Ovary (tissue), 9 donors: ENCODE results near the gene BGN. TPM values are rescaled to one million over a fixed set of nuclear protein-coding genes. Genes with fewer than 3 reads are reported as not detected.

ENCODE experiments used
- DNase-seq, 5 donors: peaks; one replicate each; pipeline ENCODE4 v3.0.0-alpha.2; 2019 to 2020
- H3K27ac ChIP-seq, 2 donors: fragments of 200-600 bp; one replicate each; pipeline versions ENCODE4 v1.5.1 to v1.8.0; 2019 to 2022
- H3K27me3 ChIP-seq: fragments of 200-600 bp; one replicate; pipeline ENCODE4 v1.8.0; 2022
- H3K36me3 ChIP-seq: fragments of 200-600 bp; sonication (generic); one replicate; pipeline ENCODE4 v1.5.1; 2019
- H3K4me1 ChIP-seq: one replicate; pipeline ENCODE4 v1.8.1; 2013; ENCODE audit warnings: mild to moderate bottlenecking, moderate library complexity; ENCODE audit not compliant: insufficient read depth
- H3K4me3 ChIP-seq: fragments of 200-600 bp; sonication (generic); one replicate; pipeline ENCODE4 v1.5.1; 2017
- H3K9me3 ChIP-seq, 2 donors: fragments of 200-600 bp in 1 of 2; sonication (generic) in 1 of 2; one replicate each; pipeline versions ENCODE4 v1.5.1 to v1.8.1; 2013 to 2019; ENCODE audit warnings: mild to moderate bottlenecking in 1 of 2, moderate library complexity in 1 of 2
- EP300 ChIP-seq: sonication (generic); formaldehyde crosslinking; IDR thresholded peaks from one replicate; pipeline ENCODE4 v1.6.1; 2017; ENCODE audit warnings: antibody characterized with exemption
- POLR2A ChIP-seq: fragments of 450-650 bp; IDR thresholded peaks from one replicate; pipeline ENCODE4 v1.6.1; 2017; ENCODE audit warnings: antibody characterized with exemption, mild to moderate bottlenecking, moderate library complexity
- WGBS, 3 donors: extraction: QIAGEN DNeasy Blood & Tissue Kit in 1 of 3; methylation state at CpG; one replicate each; pipeline versions ENCODE4 v1.1.5 to v1.1.7; 2013 to 2017; 5-methylcytosine and 5-hydroxymethylcytosine counted together
- intact Hi-C, 4 donors: fragments of 100-400 bp; cut with DNase I; formaldehyde crosslinking; loops; one replicate each; pipeline versions ENCODE4 v1.11.0 to v1.15.1; 2022 to 2023
- polyA plus RNA-seq, 2 donors: library from polyadenylated mRNA; stranded (reverse); fragments of 200-250 nt in 1 of 2; fragments of 350-450 nt in 1 of 2; fragmentation: Illumina TruSeq in 1 of 2; extraction: RNeasy Lipid Tissue Mini Kit (QIAGEN cat#74804) in 1 of 2; gene quantifications; one replicate each; pipeline ENCODE4 v1.2.3, GENCODE V29; 2013 to 2014
- total RNA-seq, 7 donors: library from RNA; depleted of rRNA in 2 of 7; stranded (reverse); fragments of >200 nt in 2 of 7; fragmentation: NEBNext Ultra II Directional in 3 of 7; extraction: Animal tissue kit (Norgen Biotek cat#: 25700) in 3 of 7; gene quantifications; one replicate each; pipeline versions ENCODE4 v1.1.0 to v1.2.4, GENCODE V29; 2016 to 2023
- TF ChIP-seq, protein P1 (sequence below), 3 donors: fragments of 450-650 bp in 2 of 3; fragments of 200-600 bp in 1 of 3; IDR thresholded peaks; one replicate each; pipeline versions ENCODE4 v1.5.1 to v1.8.0; 2016 to 2022; ENCODE audit warnings: antibody characterized with exemption in 3 of 3, mild to moderate bottlenecking in 1 of 3
- donor health status: DM: no; HTN: no; CAD: no; lungs with moderate emphysema.
- donor health status: DM: no; HTN: no; CAD: no.
- donor health status: Bipolar disorder and iron deficiency.
- donor health status: DM: yes; HTN: yes; CAD: no.
- donor health status: DM: no; HTN: no; CAD: no.
- donor health status: DM: yes; HTN: yes; CAD: no.

Gene BGN
- total and polyA plus RNA-seq, 9 donors: 10.0 to 81.7 (median 48.5) TPM

- intact Hi-C loops: loop anchor here in 3 of 4 donors (5.0 to 10.0 kb wide), 5 partner anchors 55 to 405 kb away; no protein-coding TSS in a partner anchor
- Histone ChIP-seq H3K27ac (no peak overlapping the region), H3K4me1 (no peaks in the 10 kb centered on the region), H3K4me3 (no peak overlapping the region), H3K9me3 (no peaks in the 10 kb centered on the region), H3K27me3 (no peaks in the 10 kb centered on the region), H3K36me3 (no peaks in the 10 kb centered on the region)
- 79 to 87% (median 82%) methylated on average over 16 of the region's 16 CpGs for WGBS, 3 donors
- DNase-seq: no peak
- TF ChIP-seq EP300 (no peak), POLR2A (no peak)
- TF ChIP-seq, protein P1, sequence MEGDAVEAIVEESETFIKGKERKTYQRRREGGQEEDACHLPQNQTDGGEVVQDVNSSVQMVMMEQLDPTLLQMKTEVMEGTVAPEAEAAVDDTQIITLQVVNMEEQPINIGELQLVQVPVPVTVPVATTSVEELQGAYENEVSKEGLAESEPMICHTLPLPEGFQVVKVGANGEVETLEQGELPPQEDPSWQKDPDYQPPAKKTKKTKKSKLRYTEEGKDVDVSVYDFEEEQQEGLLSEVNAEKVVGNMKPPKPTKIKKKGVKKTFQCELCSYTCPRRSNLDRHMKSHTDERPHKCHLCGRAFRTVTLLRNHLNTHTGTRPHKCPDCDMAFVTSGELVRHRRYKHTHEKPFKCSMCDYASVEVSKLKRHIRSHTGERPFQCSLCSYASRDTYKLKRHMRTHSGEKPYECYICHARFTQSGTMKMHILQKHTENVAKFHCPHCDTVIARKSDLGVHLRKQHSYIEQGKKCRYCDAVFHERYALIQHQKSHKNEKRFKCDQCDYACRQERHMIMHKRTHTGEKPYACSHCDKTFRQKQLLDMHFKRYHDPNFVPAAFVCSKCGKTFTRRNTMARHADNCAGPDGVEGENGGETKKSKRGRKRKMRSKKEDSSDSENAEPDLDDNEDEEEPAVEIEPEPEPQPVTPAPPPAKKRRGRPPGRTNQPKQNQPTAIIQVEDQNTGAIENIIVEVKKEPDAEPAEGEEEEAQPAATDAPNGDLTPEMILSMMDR (IDR thresholded peaks at IDR 0.05): no peak
Measured at GRCh38 chrX:153549807-153550206, 55.0 kb downstream of the BGN start.

DNA sequence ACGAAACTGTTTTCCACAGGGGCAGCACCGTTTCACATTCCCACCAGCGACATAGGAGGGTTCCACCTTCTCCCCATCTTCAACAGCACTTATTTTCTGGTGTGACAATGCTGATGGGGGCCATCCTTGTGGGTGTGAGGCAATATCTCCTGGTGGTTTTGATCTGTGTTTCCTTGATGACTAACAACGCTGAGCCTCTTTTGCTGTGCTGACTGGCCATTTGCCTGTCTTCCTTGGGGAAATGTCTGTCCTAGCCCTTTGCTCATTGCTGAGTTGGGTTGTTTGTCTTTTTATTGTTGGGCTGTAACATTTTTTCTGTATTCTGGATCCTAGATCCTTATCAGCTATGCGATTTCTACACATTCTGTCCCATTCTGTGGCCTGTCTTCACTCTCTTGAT is 56.4 kb downstream of the BGN start:
- TF ChIP-seq, protein P1 (IDR thresholded peaks at IDR 0.05): no peak
- TF ChIP-seq EP300: no peak
- no peak for TF ChIP-seq POLR2A
- Histone ChIP-seq H3K27ac (no peak overlapping the region), H3K4me3 (no peak overlapping the region), H3K9me3 (no peaks in the 10 kb centered on the region), H3K27me3 (no peaks in the 10 kb centered on the region), H3K4me1 (no peaks in the 10 kb centered on the region), H3K36me3 (no peaks in the 10 kb centered on the region)
- DNase-seq: no peak
- intact Hi-C loops: loop anchor here in 2 of 4 donors (5.0 to 10.0 kb wide), 2 partner anchors 114 to 116 kb away; no protein-coding TSS in a partner anchor
- WGBS, 3 donors: 75 to 78% (median 77%) methylated on average over 5 of the region's 5 CpGs

GRCh38 chrX:153554519-153555167 is 59.9 kb downstream of the BGN start:
- DNase-seq: peak; percentile 48 to 77 (median 60)
- TF ChIP-seq POLR2A (no peak), EP300 (no peak)
- TF ChIP-seq, protein P1 (IDR thresholded peaks at IDR 0.05): peak in 2 of 3 donors; percentile 23 to 41
- H3K4me1 ChIP-seq: no peaks in the 10 kb centered on the region
- H3K36me3 ChIP-seq: no peaks in the 10 kb centered on the region
- no peak overlapping the region for H3K27ac ChIP-seq
- no peaks in the 10 kb centered on the region for H3K27me3 ChIP-seq
- H3K4me3 ChIP-seq: no peak overlapping the region
- intact Hi-C loops: loop anchor here in 2 of 4 donors (5.0 to 10.0 kb wide), 2 partner anchors 110 to 113 kb away; no protein-coding TSS in a partner anchor
- H3K9me3 ChIP-seq: no peaks in the 10 kb centered on the region
- WGBS, 3 donors: 38 to 50% (median 45%) methylated on average over 17 of the region's 17 CpGs

DNA sequence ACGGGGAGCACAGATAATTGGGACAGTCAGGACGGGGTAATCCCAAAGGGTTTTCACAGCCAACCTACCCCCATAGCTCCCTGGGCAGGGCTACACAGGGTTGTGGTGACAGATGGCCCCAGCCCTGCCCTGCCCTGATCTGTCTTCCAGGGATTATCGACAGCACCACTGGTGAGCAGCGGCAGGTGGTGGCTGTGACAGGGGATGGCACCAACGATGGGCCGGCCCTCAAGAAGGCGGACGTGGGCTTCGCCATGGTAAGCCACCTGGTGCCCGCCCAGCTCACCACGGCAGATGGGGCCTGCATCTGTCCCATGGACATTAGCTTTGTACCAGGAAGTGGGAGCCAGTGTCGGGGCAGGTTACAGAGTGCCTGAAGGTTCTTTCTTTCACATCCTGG is 62.0 kb downstream of the BGN start:
- DNase-seq: no peak
- Histone ChIP-seq H3K9me3 (no peaks in the 10 kb centered on the region), H3K27ac (no peak overlapping the region), H3K27me3 (no peaks in the 10 kb centered on the region), H3K4me3 (no peak overlapping the region), H3K4me1 (no peaks in the 10 kb centered on the region), H3K36me3 (no peaks in the 10 kb centered on the region)
- WGBS, 3 donors: 86 to 96% (median 86%) methylated on average over 11 to 12 of the region's 12 CpGs
- intact Hi-C loops: loop anchor here in 1 of 4 donors (10.0 kb wide), 1 partner anchor 108 kb away; no protein-coding TSS in a partner anchor
- TF ChIP-seq, protein P1 (IDR thresholded peaks at IDR 0.05): no peak
- TF ChIP-seq EP300 (no peak), POLR2A (no peak)
